Heart left ventricle (tissue), 16 donors: ENCODE data around the gene TNRC18. TPM values are rescaled to one million over a fixed set of nuclear protein-coding genes. Genes with fewer than 3 reads are reported as not detected.
A peak's percentile ranks its signal among the peaks of the same experiment; 100 is the strongest.
"Not testable (repeated sequence)": the region's sequence is repeated elsewhere in the genome, so short reads cannot be mapped to it uniquely, and the experiment has no call there.

ENCODE experiments used
- ATAC-seq, 4 donors: fragments of 200-7000 bp; cut with Tn5 transposase; one replicate each; pipeline ENCODE4 v1.9.1; 2020 to 2022; ENCODE audit warnings: moderate library complexity in 4 of 4, mild to moderate bottlenecking in 3 of 4, moderate number of reproducible peaks in 1 of 4
- DNase-seq, 5 donors: peaks; one replicate each; pipeline ENCODE4 v3.0.0-alpha.2; 2020
- H3K27ac ChIP-seq, 12 donors: fragments of 200-600 bp; sonication (generic) in 4 of 12; one replicate each; pipeline versions ENCODE4 v1.5.0 to v1.8.0; 2016 to 2022; ENCODE audit warnings: mild to moderate bottlenecking in 2 of 12
- H3K27me3 ChIP-seq, 9 donors: fragments of 200-600 bp; sonication (generic) in 2 of 9; one replicate each; pipeline versions ENCODE4 v1.5.1 to v1.8.0; 2016 to 2022; ENCODE audit warnings: mild to moderate bottlenecking in 3 of 9
- H3K36me3 ChIP-seq, 9 donors: fragments of 200-600 bp; sonication (generic) in 2 of 9; one replicate each; pipeline versions ENCODE4 v1.5.0 to v1.8.0; 2018 to 2022; ENCODE audit warnings: mild to moderate bottlenecking in 2 of 9
- H3K4me1 ChIP-seq, 12 donors: fragments of 200-600 bp; sonication (generic) in 4 of 12; one replicate each; pipeline versions ENCODE4 v1.5.0 to v1.8.0; 2016 to 2022; ENCODE audit warnings: mild to moderate bottlenecking in 3 of 12
- H3K4me3 ChIP-seq, 12 donors: fragments of 200-600 bp; sonication (generic) in 4 of 12; one replicate each; pipeline versions ENCODE4 v1.5.0 to v1.8.0; 2017 to 2022; ENCODE audit warnings: mild to moderate bottlenecking in 9 of 12, moderate library complexity in 4 of 12
- H3K9me3 ChIP-seq, 12 donors: fragments of 200-600 bp; sonication (generic) in 4 of 12; one replicate each; pipeline versions ENCODE4 v1.5.0 to v1.8.0; 2016 to 2022; ENCODE audit warnings: mild to moderate bottlenecking in 1 of 12
- POLR2A ChIP-seq, 2 donors: fragments of 450-650 bp; IDR thresholded peaks; one replicate each; pipeline ENCODE4 v1.6.1; 2017; ENCODE audit warnings: antibody characterized with exemption in 2 of 2, mild to moderate bottlenecking in 2 of 2, moderate library complexity in 2 of 2
- WGBS, 4 donors: extraction: QIAGEN DNeasy Blood & Tissue Kit in 2 of 4; methylation state at CpG; one replicate each; pipeline versions ENCODE4 v1.1.5 to v1.1.7; 2013 to 2018; 5-methylcytosine and 5-hydroxymethylcytosine counted together
- intact Hi-C, 10 donors: fragments of 100-400 bp; cut with DNase I; formaldehyde crosslinking; loops; one replicate each; pipeline versions ENCODE4 v1.11.1 to v1.14.2; 2022
- polyA plus RNA-seq, 2 donors: library from polyadenylated mRNA; stranded (reverse); fragments of 200-250 nt; gene quantifications; one replicate each; pipeline ENCODE4 v1.2.3, GENCODE V29; 2013
- total RNA-seq, 9 donors: library from RNA; depleted of rRNA in 2 of 9; stranded (reverse); fragments of >200 nt in 2 of 9; fragmentation: NEBNext Ultra II Directional in 3 of 9; extraction: Animal tissue kit (Norgen Biotek cat#: 25700) in 3 of 9; gene quantifications; one replicate each; pipeline versions ENCODE4 v1.1.0 to v1.2.4, GENCODE V29; 2016 to 2023
- TF ChIP-seq, protein P1 (sequence below), 12 donors: fragments of 200-600 bp; sonication (generic) in 4 of 12; IDR thresholded peaks; one replicate each; pipeline versions ENCODE4 v1.5.0 to v1.8.0; 2018 to 2022; ENCODE audit warnings: antibody characterized with exemption in 12 of 12, mild to moderate bottlenecking in 5 of 12
- donor health status: ischemic (EF 13 %, LVEDD 7.1; RV severe dilation, severe dysfunction).
- donor health status: healthy with polysubstance abuse.
- donor health status: DM: no; HTN: yes; CAD: no.
- donor health status: DM: no; HTN: no; CAD: no.
- donor health status: ischemic (EF 25% LVEDD 6.9; RV normal size, moderate dysfunction).
- donor health status: ischemic (EF 25% LVEDD 5.7; RV mildly dilated, moderate dysfunction).
- donor health status: healthy.
- donor health status: DM: yes; HTN: yes; CAD: no.
- donor health status: ischemic (EF 35%, LVEDD 5.7; RV mildly dilated, moderate dysfunction).
- donor health status: nonischemic (EF 11% LVEDD 7.7; RV severe dilation, severe dysfunction).
- donor health status: DM: yes; HTN: yes; CAD: no.
- donor health status: PGD.
- donor health status: ischemic (EF 29% LVEDD 5.4; RV normal size, mild dysfunction).
- donor health status: nonischemic (EF 23%, LVEDD 6.1; RV moderate dilation, normal function).

Gene TNRC18
- total and polyA plus RNA-seq, 11 donors: 23.4 to 66.6 (median 33.7) TPM

DNA sequence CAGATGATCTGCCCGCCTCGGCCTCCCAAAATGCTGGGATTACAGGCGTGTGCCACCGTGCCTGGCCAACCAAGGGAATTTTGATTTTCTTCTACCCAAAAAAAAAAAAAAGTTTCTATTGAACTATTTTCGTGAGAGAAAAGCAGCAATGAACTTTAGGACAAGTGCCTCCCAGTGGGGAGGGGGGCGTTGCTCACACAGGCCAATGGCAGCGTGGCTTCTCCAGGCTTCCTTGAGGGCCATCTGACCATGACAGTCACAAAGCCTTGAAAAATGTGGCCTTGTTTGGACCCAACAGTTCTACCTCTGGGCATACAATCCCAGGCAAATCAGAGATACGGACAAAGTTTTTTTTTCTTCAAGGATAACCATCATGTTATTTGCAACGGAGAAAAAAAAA is 56.0 kb downstream of the TNRC18 start:
- ATAC-seq (no peak), DNase-seq (no peak)
- TF ChIP-seq, protein P1, sequence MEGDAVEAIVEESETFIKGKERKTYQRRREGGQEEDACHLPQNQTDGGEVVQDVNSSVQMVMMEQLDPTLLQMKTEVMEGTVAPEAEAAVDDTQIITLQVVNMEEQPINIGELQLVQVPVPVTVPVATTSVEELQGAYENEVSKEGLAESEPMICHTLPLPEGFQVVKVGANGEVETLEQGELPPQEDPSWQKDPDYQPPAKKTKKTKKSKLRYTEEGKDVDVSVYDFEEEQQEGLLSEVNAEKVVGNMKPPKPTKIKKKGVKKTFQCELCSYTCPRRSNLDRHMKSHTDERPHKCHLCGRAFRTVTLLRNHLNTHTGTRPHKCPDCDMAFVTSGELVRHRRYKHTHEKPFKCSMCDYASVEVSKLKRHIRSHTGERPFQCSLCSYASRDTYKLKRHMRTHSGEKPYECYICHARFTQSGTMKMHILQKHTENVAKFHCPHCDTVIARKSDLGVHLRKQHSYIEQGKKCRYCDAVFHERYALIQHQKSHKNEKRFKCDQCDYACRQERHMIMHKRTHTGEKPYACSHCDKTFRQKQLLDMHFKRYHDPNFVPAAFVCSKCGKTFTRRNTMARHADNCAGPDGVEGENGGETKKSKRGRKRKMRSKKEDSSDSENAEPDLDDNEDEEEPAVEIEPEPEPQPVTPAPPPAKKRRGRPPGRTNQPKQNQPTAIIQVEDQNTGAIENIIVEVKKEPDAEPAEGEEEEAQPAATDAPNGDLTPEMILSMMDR (IDR thresholded peaks at IDR 0.05): no peak
- TF ChIP-seq POLR2A (IDR thresholded peaks at IDR 0.05): no peak
- H3K9me3 ChIP-seq: no peaks in the 10 kb centered on the region
- H3K4me1 ChIP-seq: peaks cover 0 to 14% (median 7%) of the 10 kb centered on the region in 12 donors
- 85 to 88% (median 86%) methylated on average over 9 of the region's 9 CpGs for WGBS, 4 donors
- H3K27ac ChIP-seq: peak overlapping the region in 1 of 12 donors; percentile 46
- H3K4me3 ChIP-seq: no peak overlapping the region
- intact Hi-C loops: loop anchor here in 7 of 10 donors (2.0 to 10.0 kb wide), 4 partner anchors 83 to 307 kb away; no protein-coding TSS in a partner anchor
- H3K36me3 ChIP-seq: peaks cover 0 to 68% (median 44%) of the 10 kb centered on the region in 9 donors
- H3K27me3 ChIP-seq: no peaks in the 10 kb centered on the region

DNA sequence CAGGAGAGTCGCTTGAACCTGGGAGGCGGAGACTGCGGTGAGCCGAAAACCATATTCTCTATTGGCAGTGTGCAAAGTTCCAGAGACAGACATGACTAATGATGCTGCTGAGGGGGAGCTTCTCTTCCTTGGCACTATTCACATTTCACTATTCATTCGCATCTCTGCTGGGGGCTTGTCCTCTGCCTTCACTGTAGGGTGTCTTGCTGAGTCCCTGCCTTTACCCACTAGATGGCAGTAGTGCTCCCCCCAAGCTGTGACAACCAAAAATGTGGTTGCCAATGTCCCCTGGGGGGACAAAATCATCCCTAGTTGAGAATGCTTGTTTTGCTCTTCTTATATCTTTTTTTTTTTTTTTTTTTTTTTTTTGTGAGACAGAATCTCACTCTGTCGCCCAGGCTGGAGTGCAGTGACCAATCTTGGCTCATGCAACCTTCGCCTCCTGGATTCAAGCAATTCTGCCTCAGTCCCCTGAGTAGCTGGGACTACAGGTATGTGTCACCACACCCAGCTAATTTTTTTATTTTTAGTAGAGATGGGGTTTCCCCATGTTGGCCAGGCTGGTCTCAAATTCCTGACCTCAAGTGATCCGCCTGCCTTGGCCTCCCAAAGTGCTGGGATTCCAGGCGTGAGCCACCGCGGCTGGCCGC is 57.5 kb downstream of the TNRC18 start:
- peak; percentile 39 to 82 (median 76) for ATAC-seq
- Histone ChIP-seq H3K36me3 (peaks cover 2 to 68% (median 46%) of the 10 kb centered on the region in 9 donors), H3K4me1 (peaks cover 0 to 14% (median 7%) of the 10 kb centered on the region in 12 donors), H3K27ac (peak overlapping the region in 1 of 12 donors; percentile 56)
- H3K27me3 ChIP-seq, H3K4me3 ChIP-seq, H3K9me3 ChIP-seq: not testable (repeated sequence)
- TF ChIP-seq, protein P1 (IDR thresholded peaks at IDR 0.05): peak; percentile 71 to 85 (median 81)
- DNase-seq: peak in 4 of 5 donors; percentile 62 to 69 (median 64)
- intact Hi-C loops: loop anchor here in 9 of 10 donors (1.0 to 10.0 kb wide), 6 partner anchors 84 to 309 kb away; no protein-coding TSS in a partner anchor
- WGBS, 4 donors: 78 to 85% (median 80%) methylated on average over 11 to 12 of the region's 12 CpGs

DNA sequence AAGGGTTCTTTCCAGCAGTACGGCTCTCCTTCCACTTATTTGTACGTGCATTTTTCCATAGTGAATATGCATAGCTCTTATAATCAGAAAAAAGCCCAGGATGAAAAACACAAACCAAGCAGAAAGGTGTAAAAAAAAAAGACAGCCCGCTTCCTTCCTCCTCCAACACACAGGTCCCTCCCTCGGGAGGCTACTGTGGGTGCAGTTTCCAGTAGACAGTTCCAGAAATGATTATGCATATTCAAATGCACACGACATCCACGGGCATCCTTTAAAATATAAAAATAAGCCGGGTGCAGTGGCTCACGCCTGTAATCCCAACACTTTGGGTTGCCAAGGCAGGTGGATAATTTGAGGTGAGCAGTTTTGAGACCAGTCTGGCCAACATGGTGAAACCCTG is 59.9 kb downstream of the TNRC18 start:
- Histone ChIP-seq H3K36me3 (peaks cover 2 to 71% (median 48%) of the 10 kb centered on the region in 9 donors), H3K9me3 (no peaks in the 10 kb centered on the region), H3K27me3 (no peaks in the 10 kb centered on the region), H3K4me3 (no peak overlapping the region), H3K4me1 (peaks cover 0 to 14% (median 8%) of the 10 kb centered on the region in 12 donors), H3K27ac (no peak overlapping the region)
- TF ChIP-seq POLR2A (IDR thresholded peaks at IDR 0.05): no peak
- TF ChIP-seq, protein P1 (IDR thresholded peaks at IDR 0.05): no peak
- ATAC-seq (no peak), DNase-seq (no peak)
- intact Hi-C loops: loop anchor here in 3 of 10 donors (2.0 to 10.0 kb wide), 4 partner anchors 87 to 311 kb away; no protein-coding TSS in a partner anchor
- WGBS, 4 donors: 63 to 67% (median 65%) methylated on average over 8 of the region's 8 CpGs

DNA sequence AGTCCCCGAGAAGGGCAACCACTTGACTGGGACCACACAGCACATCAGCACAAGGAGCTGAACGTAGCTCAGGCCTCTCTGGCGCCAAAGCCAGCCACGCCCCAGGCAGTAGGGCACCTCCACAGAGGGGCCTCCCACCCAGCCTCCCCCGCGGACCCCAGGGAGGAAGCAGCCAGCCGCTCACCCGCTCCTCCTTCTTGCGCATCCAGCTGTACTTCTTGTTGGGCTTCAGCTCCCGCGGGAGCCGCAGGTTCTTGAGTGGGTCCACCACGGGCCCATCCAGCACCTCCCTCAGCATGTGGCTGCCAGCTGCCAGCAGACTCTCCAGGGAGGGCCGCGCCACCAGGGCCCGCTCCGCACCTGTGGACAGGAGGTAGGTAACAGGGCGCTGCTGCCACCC is 61.2 kb downstream of the TNRC18 start:
- Histone ChIP-seq H3K27me3 (no peaks in the 10 kb centered on the region), H3K4me3 (no peak overlapping the region), H3K9me3 (no peaks in the 10 kb centered on the region), H3K27ac (no peak overlapping the region), H3K36me3 (peaks cover 2 to 80% (median 60%) of the 10 kb centered on the region in 9 donors), H3K4me1 (peaks cover 0 to 14% (median 8%) of the 10 kb centered on the region in 12 donors)
- DNase-seq (no peak), ATAC-seq (no peak)
- 88 to 95% (median 90%) methylated on average over 12 to 18 of the region's 18 CpGs for WGBS, 4 donors
- intact Hi-C loops: loop anchor here in 3 of 10 donors (5.0 to 10.0 kb wide), 2 partner anchors 90 to 312 kb away; no protein-coding TSS in a partner anchor
- TF ChIP-seq, protein P1 (IDR thresholded peaks at IDR 0.05): no peak
- no peak for TF ChIP-seq POLR2A (IDR thresholded peaks at IDR 0.05)
